ENCODE measurements around the gene LHX4.

DNA sequence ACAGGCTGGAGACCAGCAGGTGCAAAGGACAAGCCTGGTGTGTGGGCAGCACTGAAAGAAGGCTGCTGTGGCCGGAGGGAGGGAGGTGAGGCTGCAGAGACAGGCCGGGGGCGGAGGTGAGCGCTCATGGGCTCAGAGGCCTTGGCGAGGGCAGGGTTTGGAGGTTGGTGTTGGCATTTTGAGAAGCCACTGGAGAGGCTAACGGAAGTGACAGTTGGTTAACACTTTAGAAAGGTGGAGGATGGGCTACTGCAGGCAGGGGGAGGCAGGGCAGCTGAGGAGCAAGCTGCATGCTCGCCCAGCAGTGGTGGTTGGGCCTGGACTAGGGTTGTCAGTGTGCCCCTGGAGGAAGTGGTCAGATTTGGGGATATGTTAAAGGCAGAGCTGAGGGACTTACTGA is 37.9 kb upstream of the LHX4 start:
- TF ChIP-seq, protein P1, sequence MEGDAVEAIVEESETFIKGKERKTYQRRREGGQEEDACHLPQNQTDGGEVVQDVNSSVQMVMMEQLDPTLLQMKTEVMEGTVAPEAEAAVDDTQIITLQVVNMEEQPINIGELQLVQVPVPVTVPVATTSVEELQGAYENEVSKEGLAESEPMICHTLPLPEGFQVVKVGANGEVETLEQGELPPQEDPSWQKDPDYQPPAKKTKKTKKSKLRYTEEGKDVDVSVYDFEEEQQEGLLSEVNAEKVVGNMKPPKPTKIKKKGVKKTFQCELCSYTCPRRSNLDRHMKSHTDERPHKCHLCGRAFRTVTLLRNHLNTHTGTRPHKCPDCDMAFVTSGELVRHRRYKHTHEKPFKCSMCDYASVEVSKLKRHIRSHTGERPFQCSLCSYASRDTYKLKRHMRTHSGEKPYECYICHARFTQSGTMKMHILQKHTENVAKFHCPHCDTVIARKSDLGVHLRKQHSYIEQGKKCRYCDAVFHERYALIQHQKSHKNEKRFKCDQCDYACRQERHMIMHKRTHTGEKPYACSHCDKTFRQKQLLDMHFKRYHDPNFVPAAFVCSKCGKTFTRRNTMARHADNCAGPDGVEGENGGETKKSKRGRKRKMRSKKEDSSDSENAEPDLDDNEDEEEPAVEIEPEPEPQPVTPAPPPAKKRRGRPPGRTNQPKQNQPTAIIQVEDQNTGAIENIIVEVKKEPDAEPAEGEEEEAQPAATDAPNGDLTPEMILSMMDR (IDR thresholded peaks at IDR 0.05): no peak
- TF ChIP-seq POLR2A (IDR thresholded peaks at IDR 0.05): no peak

Measured in suprapubic skin (tissue), 3 donors.